K562 (cell line): ENCODE data around the gene FUT9. TPM values are rescaled to one million over a fixed set of nuclear protein-coding genes. Genes with fewer than 3 reads are reported as not detected.

Experiments used
- ELF1 ChIP-seq: fragments of 200-800 bp; sonication (Bioruptor generic); IDR thresholded peaks from 2 replicates; pipeline ENCODE4 v1.6.1; 2016; ENCODE audit warnings: missing genetic modification characterization, missing compliant biosample characterization
- GABPA ChIP-seq: fragments of 200-800 bp; sonication (Bioruptor generic); conservative IDR thresholded peaks from 2 replicates; pipeline ENCODE4 v1.6.1; 2016; ENCODE audit warnings: low read depth, missing genetic modification characterization, missing compliant biosample characterization
- NR2C1 ChIP-seq, 2 experiments: fragments of 450-650 bp; IDR thresholded peaks; 2 replicates each; pipeline ENCODE4 v1.6.1; 2017; ENCODE audit warnings: mild to moderate bottlenecking in 2 of 2, antibody characterized with exemption in 1 of 2, inconsistent platforms in 1 of 2, missing compliant biosample characterization in 1 of 2, missing genetic modification characterization in 1 of 2
- SOX6 ChIP-seq: fragments of 450-650 bp; IDR thresholded peaks from 2 replicates; pipeline ENCODE4 v1.6.1; 2014; ENCODE audit warnings: mild to moderate bottlenecking
- UBTF ChIP-seq, 2 experiments: IDR thresholded peaks; 2 replicates each; pipeline ENCODE4 v1.6.1; 2012; ENCODE audit warnings: improper control_type of control experiment in 2 of 2, low read depth in 2 of 2, low read length in 2 of 2, borderline replicate concordance in 1 of 2
- ZNF354B ChIP-seq: fragments of 250-450 bp; sonication (Bioruptor Pico); IDR thresholded peaks from 2 replicates; pipeline ENCODE4 v1.4.0; 2020
- ZNF398 ChIP-seq: fragments of 250-450 bp; sonication (Bioruptor Pico); IDR thresholded peaks from 2 replicates; pipeline ENCODE4 v1.8.0; 2021; ENCODE audit warnings: moderate library complexity, mild to moderate bottlenecking, inconsistent platforms
- ZNF507 ChIP-seq: conservative IDR thresholded peaks from 2 replicates; pipeline ENCODE4 v1.6.1; 2017; ENCODE audit warnings: missing genetic modification characterization, missing compliant biosample characterization
- ZNF586 ChIP-seq: fragments of 450-650 bp; formaldehyde crosslinking; conservative IDR thresholded peaks from 2 replicates; pipeline ENCODE4 v1.4.0; 2020; ENCODE audit warnings: mild to moderate bottlenecking, moderate library complexity
- polyA plus RNA-seq, 8 experiments: library from polyadenylated mRNA; depleted of rRNA in 4 of 8; stranded (reverse) in 5 of 8; unstranded in 3 of 8; fragments of >200 nt; fragmentation: Nextera tagmentation in 2 of 8; fragmentation: Illumina TruSeq in 1 of 8; extraction: Ambion mirVana in 2 of 8; extraction: Trizol in 1 of 8; gene quantifications; 2 replicates each; pipeline versions ENCODE4 v1.2.1 to v1.2.3, GENCODE V29; 2011 to 2014; ENCODE audit warnings: inconsistent platforms in 1 of 8, missing spikeins in 1 of 8
- total RNA-seq, 7 experiments: library from RNA; depleted of rRNA in 6 of 7; stranded (reverse); fragments of >200 nt in 6 of 7; fragmentation: Illumina TruSeq in 2 of 7; extraction: Trizol in 2 of 7; gene quantifications; 2 replicates each; pipeline versions ENCODE4 v1.2.1 to v1.2.3, GENCODE V29; 2011 to 2021; ENCODE audit warnings: low replicate concordance in 1 of 7

Gene FUT9
- total and polyA plus RNA-seq, 9 of the 15 experiments (the other 6 are each of a cell fraction or from before 2014, with no cell fraction given): not detected

- TF ChIP-seq UBTF (IDR thresholded peaks at IDR 0.05; ENCODE audit: borderline replicate concordance in 1 of 2, low read depth in 2 of 2, low read length in 2 of 2) (no peak), ZNF586 (CRISPR knock-in tag) (no peak), ZNF398 (CRISPR knock-in tag) (no peak), GABPA (tag) (no peak), ZNF354B (no peak), ZNF507 (tag) (no peak), SOX6 (no peak), NR2C1 (IDR thresholded peaks at IDR 0.05) (no peak), NR2C1 (tag; IDR thresholded peaks at IDR 0.05) (no peak), ELF1 (tag) (no peak)
Observed at GRCh38 chr6:96213784-96214183, 198.0 kb downstream of the FUT9 start (continued).
